ENCODE data around the gene NTM. TPM values are rescaled to one million over a fixed set of nuclear protein-coding genes. Genes with fewer than 3 reads are reported as not detected.

Gene NTM
- total RNA-seq, 1 donor from 2014 or later: not detected

- no peak for DNase-seq (ENCODE audit: low read depth in 2 of 2)
These were observed 2.8 kb downstream of the NTM start for GRCh38 chr11:131373095-131373725.

GRCh38 chr11:131373756-131374155, 3.3 kb downstream of the NTM start:
- no peak for DNase-seq (ENCODE audit: low read depth in 2 of 2)

- no peak for DNase-seq (ENCODE audit: low read depth in 2 of 2)
These were observed 5.0 kb downstream of the NTM start for GRCh38 chr11:131375421-131375820.

- DNase-seq (ENCODE audit: low read depth in 2 of 2): no peak
These were observed 5.5 kb downstream of the NTM start for GRCh38 chr11:131375915-131376314.

GRCh38 chr11:131378931-131379330, 8.5 kb downstream of the NTM start:
- no peak for DNase-seq (ENCODE audit: low read depth in 2 of 2)

GRCh38 chr11:131385763-131386390, 15.5 kb downstream of the NTM start:
- DNase-seq (ENCODE audit: low read depth in 2 of 2): no peak

- no peak for DNase-seq (ENCODE audit: low read depth in 2 of 2)
These were observed 16.0 kb downstream of the NTM start for GRCh38 chr11:131386408-131386807.

- DNase-seq (ENCODE audit: low read depth in 2 of 2): no peak
These were observed 17.6 kb downstream of the NTM start for GRCh38 chr11:131388030-131388429.

GRCh38 chr11:131389582-131389981, 19.2 kb downstream of the NTM start:
- no peak for DNase-seq (ENCODE audit: low read depth in 2 of 2)

- no peak for DNase-seq (ENCODE audit: low read depth in 2 of 2)
These were observed 20.8 kb downstream of the NTM start for GRCh38 chr11:131391176-131391575.

GRCh38 chr11:131392528-131393255, 22.3 kb downstream of the NTM start:
- DNase-seq (ENCODE audit: low read depth in 2 of 2): no peak

- no peak for DNase-seq (ENCODE audit: low read depth in 2 of 2)
These were observed 23.3 kb downstream of the NTM start for GRCh38 chr11:131393691-131394090.

GRCh38 chr11:131397675-131398074, 27.3 kb downstream of the NTM start:
- no peak for DNase-seq (ENCODE audit: low read depth in 2 of 2)

GRCh38 chr11:131402040-131402439, 31.6 kb downstream of the NTM start:
- no peak for DNase-seq (ENCODE audit: low read depth in 2 of 2)

GRCh38 chr11:131404010-131404409, 33.6 kb downstream of the NTM start:
- DNase-seq (ENCODE audit: low read depth in 2 of 2): no peak

GRCh38 chr11:131408025-131408640, 37.7 kb downstream of the NTM start:
- DNase-seq (ENCODE audit: low read depth in 2 of 2): no peak

- DNase-seq (ENCODE audit: low read depth in 2 of 2): no peak
These were observed 38.9 kb downstream of the NTM start for GRCh38 chr11:131409345-131409744.

GRCh38 chr11:131411636-131412035, 41.2 kb downstream of the NTM start:
- no peak for DNase-seq (ENCODE audit: low read depth in 2 of 2)

- no peak for DNase-seq (ENCODE audit: low read depth in 2 of 2)
These were observed 41.6 kb downstream of the NTM start for GRCh38 chr11:131412061-131412460.

- DNase-seq (ENCODE audit: low read depth in 2 of 2): no peak
These were observed 42.8 kb downstream of the NTM start for GRCh38 chr11:131413217-131413616.

- no peak for DNase-seq (ENCODE audit: low read depth in 2 of 2)
These were observed 47.8 kb downstream of the NTM start for GRCh38 chr11:131418189-131418588.

GRCh38 chr11:131421066-131421855, 50.8 kb downstream of the NTM start:
- no peak for DNase-seq (ENCODE audit: low read depth in 2 of 2)

Measured in lung microvascular endothelial cell (primary cell).